Gastroesophageal sphincter (tissue), 3 donors: ENCODE results near the gene TDRKH.
"Not testable (repeated sequence)": the region's sequence is repeated elsewhere in the genome, so short reads cannot be mapped to it uniquely, and the experiment has no call there.

ENCODE experiments used
- EP300 ChIP-seq: sonication (generic); formaldehyde crosslinking; IDR thresholded peaks from one replicate; pipeline ENCODE4 v1.6.1; 2017; ENCODE audit warnings: antibody characterized with exemption, mild to moderate bottlenecking
- POLR2A ChIP-seq, 2 donors: fragments of 450-650 bp; IDR thresholded peaks; one replicate each; pipeline ENCODE4 v1.6.1; 2017; ENCODE audit warnings: antibody characterized with exemption in 2 of 2, mild to moderate bottlenecking in 2 of 2, moderate library complexity in 1 of 2
- TF ChIP-seq, protein P1 (sequence below), 4 experiments: fragments of 200-600 bp in 2 of 4; fragments of 450-650 bp in 2 of 4; sonication (generic) in 1 of 4; IDR thresholded peaks; one replicate each; pipeline ENCODE4 v1.5.1; 2017 to 2019; ENCODE audit warnings: antibody characterized with exemption in 4 of 4, mild to moderate bottlenecking in 2 of 4, moderate library complexity in 2 of 4

DNA sequence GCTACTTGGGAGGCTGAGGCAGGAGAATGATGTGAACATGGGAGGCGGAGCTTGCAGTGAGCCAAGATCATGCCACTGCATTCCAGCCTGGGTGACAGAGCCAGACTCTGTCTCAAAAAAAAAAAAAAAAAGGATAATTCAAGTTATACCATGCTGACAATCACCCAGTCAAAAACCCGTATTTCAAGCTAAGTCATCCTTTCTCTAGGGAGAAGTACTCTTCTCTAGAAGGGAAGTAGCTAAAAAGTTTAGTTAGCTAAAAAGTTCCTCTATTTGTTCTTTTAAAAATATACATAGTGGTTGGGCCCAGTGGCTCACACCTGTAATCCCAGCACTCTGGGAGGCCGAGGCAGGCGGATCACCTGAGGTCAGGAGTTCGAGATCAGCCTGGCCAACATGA lies 9.6 kb downstream of the TDRKH start:
- TF ChIP-seq, protein P1, sequence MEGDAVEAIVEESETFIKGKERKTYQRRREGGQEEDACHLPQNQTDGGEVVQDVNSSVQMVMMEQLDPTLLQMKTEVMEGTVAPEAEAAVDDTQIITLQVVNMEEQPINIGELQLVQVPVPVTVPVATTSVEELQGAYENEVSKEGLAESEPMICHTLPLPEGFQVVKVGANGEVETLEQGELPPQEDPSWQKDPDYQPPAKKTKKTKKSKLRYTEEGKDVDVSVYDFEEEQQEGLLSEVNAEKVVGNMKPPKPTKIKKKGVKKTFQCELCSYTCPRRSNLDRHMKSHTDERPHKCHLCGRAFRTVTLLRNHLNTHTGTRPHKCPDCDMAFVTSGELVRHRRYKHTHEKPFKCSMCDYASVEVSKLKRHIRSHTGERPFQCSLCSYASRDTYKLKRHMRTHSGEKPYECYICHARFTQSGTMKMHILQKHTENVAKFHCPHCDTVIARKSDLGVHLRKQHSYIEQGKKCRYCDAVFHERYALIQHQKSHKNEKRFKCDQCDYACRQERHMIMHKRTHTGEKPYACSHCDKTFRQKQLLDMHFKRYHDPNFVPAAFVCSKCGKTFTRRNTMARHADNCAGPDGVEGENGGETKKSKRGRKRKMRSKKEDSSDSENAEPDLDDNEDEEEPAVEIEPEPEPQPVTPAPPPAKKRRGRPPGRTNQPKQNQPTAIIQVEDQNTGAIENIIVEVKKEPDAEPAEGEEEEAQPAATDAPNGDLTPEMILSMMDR (IDR thresholded peaks at IDR 0.05): not testable (repeated sequence)
- TF ChIP-seq POLR2A (IDR thresholded peaks at IDR 0.05); EP300: not testable (repeated sequence)
